Hematopoietic multipotent progenitor cell treated with erythropoietin and hydrocortisone succinate and interleukin-3 and kit ligand, for 6 days (in vitro differentiated cells): ENCODE data around the gene CYP8B1.

Experiments used
- DNase-seq: peaks from one replicate; pipeline ENCODE4 v3.0.0-alpha.2; 2015

The CYP8B1 gene, protein sequence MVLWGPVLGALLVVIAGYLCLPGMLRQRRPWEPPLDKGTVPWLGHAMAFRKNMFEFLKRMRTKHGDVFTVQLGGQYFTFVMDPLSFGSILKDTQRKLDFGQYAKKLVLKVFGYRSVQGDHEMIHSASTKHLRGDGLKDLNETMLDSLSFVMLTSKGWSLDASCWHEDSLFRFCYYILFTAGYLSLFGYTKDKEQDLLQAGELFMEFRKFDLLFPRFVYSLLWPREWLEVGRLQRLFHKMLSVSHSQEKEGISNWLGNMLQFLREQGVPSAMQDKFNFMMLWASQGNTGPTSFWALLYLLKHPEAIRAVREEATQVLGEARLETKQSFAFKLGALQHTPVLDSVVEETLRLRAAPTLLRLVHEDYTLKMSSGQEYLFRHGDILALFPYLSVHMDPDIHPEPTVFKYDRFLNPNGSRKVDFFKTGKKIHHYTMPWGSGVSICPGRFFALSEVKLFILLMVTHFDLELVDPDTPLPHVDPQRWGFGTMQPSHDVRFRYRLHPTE

DNA sequence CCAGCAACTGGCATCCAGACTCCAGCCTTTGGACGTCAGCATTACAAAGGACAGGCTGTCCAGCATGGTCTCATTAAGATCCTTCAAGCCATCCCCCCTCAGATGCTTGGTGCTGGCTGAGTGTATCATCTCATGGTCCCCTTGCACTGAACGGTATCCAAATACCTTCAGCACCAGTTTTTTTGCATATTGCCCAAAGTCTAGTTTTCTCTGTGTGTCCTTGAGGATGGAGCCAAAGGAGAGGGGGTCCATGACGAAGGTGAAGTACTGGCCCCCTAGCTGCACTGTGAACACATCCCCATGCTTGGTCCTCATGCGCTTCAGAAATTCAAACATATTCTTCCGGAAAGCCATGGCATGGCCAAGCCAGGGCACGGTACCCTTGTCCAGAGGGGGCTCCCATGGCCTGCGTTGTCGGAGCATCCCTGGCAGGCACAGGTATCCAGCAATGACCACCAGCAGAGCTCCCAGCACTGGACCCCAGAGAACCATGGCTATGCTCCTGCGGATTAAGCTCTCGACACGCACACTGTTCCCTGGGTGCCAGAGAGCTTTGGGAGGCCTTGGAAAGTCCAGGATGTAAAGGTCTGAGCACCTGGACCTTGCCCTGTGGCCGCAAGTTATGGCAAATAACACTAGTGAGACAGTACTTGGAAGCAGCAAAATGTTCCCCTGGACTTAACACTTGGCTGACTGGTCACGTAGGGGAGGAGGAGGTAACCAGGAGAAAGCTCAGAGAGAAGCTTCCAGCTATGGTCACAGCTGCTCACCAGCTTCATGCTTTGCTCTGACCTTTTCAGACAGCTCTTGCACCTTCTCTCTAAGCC, at the start of gene CYP8B1:
Gene CYP8B1, minus strand, starts transcription at position 555 of the 827 bp plus-strand sequence. Its CDS starts 63 bp downstream, at position 492.
- no peak for DNase-seq

DNA sequence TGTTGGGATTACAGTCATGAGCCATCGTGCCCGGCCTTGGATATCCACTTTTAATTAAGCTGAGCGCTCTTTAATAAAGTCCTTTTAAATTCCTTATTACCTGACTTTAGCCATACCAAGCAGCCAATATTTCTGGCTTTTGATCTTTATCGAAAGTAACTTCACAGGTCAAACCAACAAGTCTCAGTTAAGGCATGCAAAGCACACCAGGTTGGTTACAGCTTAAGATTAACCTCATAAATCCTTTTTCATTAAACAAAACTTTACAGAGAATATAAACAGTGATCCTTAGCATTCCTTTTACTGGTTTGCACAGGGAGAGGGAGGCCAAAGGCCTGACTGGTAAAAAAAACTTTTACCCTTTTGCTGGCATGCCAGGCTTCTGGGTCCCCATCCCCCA, 47.9 kb upstream of the CYP8B1 start:
- DNase-seq = no peak

DNA sequence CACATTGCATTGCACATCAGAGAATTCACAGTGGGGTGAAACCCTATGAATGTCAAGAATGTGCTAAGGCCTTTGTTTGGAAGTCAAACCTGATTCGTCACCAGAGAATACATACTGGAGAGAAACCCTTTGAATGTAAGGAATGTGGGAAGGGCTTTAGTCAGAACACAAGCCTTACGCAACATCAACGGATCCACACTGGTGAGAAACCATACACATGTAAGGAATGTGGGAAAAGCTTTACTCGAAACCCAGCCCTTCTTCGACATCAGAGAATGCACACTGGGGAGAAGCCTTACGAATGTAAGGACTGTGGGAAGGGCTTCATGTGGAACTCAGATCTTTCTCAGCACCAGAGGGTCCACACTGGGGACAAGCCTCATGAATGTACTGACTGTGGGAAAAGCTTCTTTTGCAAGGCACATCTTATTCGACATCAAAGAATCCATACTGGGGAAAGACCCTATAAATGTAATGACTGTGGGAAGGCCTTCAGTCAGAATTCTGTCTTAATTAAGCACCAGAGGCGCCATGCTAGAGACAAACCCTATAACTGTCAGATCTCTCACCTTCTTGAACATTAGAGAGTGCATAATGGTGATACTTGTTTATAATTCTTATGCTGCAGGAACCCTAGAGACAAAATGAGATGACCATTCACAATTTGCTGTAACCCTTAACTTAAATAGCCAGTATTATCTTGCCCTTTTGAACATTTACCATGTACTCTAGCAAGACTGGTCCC, 39.3 kb upstream of the CYP8B1 start:
- no peak for DNase-seq

DNA sequence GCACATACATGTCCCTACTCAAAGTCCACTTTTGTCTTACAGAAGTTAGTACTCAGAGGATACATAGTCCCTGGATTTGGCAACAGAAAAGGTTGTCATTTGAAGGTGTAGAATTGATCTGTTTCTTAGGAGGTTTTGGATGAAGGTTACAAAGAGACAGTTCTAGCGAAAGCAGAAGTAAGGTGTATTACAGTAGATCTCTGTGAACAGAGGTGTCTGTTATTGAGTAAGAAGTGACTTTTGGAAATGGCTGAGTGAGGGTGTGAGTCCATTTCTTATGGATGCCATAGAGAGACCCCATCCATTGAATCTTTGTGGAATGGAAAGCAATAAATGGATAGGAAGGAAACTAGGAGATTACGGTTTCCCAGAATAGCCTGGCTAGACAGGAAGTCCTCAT, 35.9 kb upstream of the CYP8B1 start:
- DNase-seq = no peak

DNA sequence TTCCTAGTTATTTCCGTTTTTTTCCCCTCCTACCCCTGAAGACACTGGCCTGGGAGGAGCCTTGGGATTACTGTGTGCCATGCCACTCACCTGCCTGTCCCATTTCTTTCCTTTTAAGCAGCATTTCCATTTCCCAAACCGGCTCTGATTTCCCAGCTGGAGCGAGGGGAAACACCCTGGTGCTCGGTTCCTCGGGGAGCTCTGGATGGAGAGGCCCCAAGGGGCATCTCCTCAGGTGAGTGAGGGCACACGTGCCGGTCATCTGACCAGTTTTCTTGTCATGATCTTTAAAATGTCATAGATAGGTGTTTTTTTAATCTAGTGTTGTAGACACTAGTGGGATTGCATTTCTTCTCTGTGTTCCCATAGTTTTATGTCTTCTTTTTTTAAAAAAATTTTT, 33.0 kb upstream of the CYP8B1 start:
- DNase-seq = no peak

DNA sequence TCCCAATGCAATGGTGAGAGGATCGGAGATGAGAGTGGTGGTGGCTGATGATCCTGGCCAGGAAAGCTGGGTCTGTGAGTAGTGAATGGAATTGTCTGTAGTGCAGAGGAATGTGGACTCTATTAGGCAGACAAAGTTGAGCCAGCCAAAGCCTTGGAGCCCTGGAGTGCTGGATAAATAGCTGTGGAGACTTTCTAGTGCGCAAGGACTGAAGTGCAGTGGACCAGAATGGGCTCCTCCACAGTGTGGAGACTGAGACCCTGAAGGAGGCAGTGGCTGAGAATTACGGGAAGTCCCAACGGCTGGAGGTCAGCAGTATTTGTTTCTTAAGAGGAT, 31.1 kb upstream of the CYP8B1 start:
- DNase-seq = no peak

DNA sequence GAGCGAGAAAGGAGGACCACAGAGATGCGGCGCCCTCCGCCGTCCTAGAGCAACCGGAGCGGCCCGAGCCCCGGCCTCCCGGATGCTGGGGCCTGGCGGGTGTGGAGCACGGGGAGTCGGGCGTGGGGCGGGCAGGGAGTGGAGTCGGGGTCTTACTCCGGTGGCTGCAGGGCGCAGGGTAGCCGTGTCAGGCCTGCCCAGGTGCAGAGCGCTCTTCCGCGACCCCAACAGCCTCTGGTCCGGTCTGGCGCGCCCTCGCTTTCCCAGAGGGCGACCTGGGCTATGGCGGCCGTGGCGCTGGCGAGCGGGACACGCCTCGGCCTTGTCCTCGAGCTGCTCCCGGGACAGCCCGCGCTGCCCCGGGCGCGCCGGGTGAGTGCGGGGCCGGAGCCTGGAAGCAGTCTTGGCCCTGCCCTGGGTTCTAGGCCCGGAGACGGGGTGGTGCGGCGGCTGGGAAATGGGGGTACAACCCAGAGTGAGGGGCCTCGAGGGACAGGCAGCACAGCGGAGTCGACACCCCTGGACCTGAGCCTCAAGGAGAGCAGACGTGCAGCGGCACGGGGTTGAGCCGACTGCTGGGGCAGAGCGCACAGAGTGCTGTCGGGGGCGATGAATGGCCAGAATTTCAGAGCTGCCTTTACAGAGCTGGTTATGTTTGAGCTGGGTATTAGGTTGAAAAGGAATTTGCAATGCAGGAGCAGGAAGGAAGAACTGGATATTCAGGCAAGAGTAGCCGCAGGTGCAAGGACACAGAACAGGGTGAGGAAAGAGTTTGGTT, 30.6 kb upstream of the CYP8B1 start, which contains the start of gene ZNF662:
Gene ZNF662, plus strand, starts transcription at position 73 of the 778 bp plus-strand sequence. CDS start 1,973 bp downstream, outside the sequence.
- DNase-seq = peak; percentile 15

DNA sequence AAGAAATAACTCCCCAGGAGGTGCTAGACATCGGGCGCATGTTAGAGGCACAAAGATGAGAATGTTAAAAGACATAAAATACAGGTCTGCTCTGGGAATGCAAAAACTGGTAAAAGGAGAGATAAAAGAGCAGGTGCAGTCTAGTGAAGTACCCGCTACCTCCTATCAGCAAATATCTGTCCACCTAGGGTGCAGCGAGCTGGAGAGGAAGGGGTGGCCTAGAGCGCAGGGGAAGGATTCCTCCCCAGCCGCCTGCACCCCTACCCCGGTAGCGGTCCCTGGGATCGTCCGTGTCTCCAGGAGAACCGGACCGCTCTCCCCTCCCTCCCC, 30.0 kb upstream of the CYP8B1 start:
- DNase-seq = no peak

DNA sequence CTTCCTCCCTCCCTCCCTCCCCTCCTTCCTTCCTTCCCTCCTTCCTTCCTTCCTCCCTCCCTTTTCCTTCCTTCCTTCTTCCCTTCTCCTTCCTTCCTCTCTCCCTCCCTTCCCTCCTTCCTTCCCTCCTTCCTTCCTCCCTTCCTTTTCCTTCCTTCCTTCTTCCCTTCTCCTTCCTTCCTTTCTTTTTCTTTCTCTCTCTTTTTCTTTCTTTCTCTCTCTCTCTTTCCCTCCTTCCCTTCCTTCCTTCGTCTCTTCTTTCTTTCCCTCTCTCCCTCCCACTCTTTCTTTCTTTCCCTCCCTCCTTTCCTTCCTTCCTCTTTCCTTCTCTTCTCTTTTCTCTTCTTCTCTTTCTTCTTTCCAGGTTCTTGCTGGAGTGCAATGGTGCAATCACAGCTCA, 28.4 kb upstream of the CYP8B1 start:
- no peak for DNase-seq

DNA sequence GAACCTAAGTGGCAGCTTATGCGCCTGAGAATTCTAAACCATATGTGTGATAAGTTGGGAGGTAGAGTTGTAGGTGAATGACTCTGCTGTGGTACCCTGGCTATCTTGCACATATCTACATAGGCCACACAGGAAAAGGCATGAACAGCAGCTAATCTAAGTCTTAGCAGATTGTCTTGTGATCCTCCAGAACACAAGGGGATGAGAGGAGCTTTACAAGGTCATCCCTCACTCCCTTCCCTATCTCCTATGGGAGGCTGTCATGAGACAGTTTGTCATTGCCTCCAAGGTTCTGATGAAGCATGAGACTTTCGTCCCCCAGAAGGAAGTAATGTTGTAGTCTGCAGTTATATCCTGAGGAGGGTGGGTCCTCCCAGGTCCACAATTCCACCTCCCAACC, 26.6 kb upstream of the CYP8B1 start:
- peak; percentile 12 for DNase-seq

DNA sequence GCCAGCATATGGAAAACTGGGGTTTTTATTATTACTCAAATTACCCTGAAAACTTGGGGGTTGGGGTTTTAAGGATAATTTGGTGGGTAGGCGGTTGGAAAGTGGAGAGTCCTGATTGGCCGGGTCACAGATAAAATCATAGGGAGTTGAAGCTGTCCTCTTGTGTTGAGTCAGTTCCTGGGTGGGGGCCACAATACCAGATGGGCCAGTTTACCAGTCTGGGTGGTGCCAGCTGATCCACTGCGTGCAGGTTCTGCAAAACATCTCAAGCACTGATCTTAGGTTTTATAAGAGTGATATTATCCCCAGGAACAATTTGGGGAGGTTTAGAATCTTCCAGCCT, 25.4 kb upstream of the CYP8B1 start:
- DNase-seq = no peak

DNA sequence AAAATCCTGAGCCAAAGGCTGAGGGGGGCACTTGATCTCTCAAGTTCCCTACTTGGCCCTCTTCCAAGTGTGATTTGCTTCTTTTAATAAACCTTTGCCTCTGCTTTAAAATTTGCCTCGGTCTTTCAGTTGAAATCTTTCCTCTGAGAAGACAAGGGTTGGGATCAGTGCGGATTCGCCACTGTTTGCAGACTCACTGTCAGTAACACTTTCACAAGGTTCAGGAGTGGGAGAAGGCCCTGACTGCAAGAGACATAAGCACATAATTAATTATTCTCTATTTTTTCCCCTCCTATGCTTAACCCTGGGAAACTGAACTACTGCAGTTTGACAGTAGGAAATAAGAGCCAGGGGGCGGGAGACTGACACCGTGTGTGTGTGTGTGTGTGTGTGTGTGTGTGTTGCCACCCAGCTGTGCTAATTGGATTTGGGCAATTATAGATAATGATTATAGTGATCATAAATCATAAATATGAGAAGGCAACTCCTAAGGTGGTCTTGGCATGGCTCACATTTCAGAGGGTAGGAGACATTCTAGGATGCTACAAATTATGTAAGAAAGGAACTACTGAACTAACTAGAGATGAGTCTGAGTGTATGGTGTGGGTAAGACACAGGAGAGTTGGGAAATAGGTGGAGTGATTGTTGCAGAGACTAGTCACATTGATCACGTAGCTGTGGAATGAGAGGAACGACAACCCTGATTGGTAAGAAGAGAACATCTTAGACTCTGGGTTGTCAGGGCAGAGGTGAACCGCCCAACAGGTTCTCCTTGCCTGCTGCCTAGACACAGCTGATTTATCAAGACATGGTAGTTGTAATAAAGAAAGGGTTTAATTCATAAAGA, 24.8 kb upstream of the CYP8B1 start:
- DNase-seq = no peak

DNA sequence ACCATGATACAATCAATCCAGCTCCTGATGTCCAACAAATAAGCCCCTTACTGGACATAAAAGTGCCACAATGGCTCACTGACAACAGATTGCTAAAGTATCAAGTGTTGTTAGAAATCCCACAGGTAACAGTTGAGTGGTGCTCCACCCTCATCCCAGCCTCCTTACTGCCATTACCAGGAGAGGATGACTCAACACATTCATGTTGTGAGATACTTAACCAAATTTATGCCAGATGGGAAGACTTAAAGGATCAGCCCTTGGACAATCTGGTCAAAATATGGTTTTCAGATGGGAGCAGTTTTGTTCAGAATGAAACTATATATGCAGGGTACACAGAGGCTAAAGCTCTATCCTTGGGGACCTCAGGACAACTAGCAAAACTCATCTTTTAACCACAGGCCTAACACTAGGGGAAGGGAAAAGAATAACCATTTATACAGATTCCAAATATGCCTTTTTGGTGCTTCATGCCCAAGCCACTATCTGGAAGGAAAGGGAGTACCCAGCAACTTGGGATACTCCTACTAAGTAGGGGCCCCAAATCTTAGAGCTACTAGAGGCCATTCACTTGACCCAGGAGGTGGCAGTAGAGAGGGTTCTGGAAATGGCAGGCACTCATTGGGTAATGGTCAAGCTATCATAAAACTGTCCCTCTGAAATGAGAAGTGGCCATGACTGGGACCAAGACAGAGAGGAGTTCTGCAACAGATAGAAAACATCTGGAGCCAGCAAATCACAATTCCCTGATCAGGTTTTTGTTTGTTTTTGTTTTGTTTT, 23.4 kb upstream of the CYP8B1 start:
- DNase-seq = no peak

DNA sequence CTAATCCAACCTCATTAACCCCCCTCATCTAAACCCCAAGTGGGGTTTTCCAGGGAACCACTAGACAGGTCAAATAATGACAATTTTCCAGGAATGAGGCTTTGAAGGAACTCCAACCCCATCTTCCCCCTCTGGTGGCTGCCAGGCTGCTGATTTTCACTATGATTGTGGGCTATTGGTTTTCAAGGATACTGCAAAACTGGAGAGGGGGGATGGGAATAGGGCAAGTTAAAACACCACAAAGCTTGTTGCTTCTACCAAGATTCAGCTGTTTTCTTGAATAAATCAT, 19.8 kb upstream of the CYP8B1 start:
- DNase-seq = no peak

DNA sequence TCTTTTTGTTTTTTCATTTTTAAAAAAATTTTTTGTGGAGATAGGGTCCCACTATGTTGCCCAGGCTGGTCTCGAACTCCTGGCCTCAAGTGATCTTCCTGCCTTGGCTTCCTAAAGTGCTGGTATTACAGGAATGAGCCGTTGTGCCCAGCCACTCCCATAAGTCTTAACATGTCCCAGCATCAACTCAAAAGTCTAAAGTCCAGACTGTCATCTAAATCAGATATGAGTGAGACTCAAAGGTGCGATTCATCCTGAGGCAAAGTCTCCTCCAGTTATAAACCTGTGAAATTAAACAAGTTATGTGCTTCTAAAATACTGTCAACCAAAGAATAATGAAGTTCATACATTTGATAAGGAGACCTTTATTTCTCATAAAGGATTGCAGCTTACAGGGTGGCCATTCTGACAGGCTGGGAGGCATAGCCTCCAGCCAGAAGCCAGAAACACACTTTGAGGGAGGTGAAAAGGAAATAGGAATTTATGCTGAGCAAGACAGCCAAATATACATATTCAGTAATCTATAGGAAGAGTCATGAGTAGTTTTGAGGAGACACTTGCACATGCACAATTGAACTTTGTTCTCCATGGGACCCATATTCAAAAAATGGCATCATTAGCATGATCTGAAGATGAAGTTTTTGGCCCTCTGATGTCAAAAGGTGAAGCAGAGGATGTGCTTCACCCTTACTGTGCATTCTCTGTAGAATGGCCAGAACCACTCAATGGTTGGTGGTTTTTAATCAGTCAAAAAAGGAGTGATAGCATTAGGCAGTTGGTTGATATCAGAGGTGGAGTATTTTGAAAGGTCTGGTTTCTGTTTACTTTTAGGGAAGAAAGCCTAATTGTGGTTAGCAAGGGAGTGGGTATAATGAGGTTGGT, 19.3 kb upstream of the CYP8B1 start:
- peak; percentile 69 for DNase-seq

DNA sequence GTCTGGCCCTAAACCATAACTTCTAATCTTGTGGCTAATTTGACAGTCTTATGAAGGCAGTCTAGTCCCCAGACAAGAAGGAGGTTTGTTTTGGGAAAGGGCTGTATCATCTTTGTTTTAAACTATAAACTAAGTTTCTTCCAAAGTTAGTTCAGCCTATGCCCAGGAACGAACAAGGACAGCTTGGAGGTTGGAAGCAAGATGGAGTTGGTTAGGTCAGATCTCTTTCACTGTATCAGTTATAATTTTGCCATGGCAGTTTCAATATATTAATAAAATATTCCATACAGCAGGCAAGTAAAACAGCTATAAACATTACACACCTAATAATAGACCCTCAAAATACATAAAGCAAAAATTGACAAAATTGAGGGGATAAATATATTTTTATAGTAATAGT, 17.1 kb upstream of the CYP8B1 start:
- DNase-seq = no peak

DNA sequence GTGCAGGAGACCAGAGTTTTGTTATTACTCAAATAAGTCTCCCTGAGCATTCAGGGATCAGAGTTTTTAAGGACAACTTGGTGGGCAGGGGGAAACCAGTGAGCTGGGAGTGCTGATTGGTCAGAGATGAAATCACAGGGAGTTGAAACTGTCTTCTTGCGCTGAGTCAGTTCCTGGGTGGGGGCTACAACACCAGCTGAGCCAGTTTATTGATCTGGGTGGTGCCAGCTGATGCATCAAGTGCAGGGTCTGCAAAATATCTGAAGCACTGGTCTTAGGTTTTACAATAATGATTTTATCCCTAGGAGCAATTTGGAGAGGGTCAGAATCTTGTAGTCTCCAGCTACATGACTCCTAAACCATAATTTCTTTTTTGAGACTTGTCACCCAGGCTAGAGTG, 16.5 kb upstream of the CYP8B1 start:
- DNase-seq = no peak

DNA sequence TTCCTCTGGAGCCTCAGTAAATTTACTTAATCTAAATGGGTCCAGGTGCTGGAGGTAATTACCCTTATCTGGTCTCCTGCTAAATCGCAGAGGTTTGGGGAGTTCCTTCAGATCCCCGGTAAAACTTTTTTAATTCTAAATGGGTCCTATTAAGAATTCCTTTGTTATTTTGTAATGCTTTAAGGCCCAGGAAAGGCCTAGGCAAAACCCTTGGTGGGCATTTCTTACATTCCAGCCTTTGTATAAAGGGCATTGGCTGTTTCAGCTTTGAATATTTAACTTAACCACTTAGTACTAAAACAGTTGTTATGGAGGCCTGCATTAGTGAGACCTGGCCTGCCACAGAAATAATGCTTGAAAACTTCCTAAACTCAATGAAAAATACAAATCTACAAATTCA, 15.4 kb upstream of the CYP8B1 start:
- DNase-seq = no peak

DNA sequence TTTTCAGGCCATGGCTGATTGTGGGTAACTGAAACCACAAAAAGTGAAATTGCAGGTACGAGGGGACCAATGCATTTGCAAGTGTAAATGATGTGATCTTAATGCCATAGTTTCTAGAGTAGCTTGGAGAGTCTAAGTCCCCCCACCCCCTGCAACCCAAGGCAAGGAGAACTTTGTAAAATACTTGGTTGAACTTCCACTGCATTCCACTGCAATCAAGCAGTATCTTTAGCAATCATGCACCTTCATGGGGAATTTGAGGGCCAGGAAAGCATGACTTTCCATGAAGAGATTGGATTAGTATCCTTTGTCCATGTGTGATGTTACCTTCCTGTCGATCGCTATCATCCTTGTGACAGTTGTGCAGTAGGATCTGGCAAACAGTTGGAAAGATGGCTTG, 11.4 kb upstream of the CYP8B1 start:
- no peak for DNase-seq

DNA sequence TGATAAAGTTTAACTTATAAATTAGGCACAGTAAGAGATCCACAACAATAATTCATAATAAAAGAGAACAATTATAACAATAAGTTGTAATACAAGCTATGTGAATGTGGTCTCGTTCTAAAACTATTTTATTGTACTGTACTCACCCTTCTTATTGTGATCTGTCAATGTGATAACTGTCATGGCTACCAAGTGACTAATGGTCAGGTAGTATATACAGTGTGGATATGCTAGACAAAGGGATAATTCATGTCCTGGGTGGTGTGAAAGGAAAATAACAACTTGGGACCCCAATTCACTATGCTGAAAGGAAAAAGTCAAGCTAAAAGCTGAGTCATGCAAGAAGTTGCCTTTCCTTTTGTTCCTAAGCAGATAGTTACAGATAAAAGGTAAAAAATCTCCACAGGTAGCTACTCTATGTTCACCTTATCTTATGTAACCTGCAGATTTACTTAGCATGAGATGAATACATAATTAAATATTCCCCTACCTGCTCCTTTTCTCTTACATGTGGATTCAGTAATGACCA, 10.7 kb upstream of the CYP8B1 start:
- DNase-seq = no peak
